D341Med (cell line): ENCODE data around the gene SLC2A9.

Experiments
- DNase-seq: peaks from one replicate; pipeline ENCODE4 v3.0.0; 2012; ENCODE audit warnings: low spot score

Gene SLC2A9

DNA sequence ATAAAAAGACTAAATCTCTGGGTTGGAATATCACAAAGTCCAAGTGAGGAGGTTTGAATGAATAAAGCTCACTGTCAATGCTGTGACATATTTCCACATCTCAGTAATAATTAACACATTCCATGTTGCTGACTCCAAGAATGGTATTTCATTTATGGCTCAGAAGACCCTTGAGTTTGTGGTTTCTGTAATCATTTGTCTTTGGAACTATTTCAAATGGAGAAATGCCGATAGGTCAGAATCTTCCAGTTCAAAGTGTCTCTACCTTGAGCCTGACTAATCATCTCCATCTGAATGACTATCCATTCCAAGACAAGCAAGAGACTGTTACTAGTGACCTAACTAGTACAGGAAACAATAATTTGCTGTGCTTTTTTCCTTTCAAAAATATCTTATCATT lies 24.2 kb upstream of the SLC2A9 start:
- DNase-seq, result no peak

DNA sequence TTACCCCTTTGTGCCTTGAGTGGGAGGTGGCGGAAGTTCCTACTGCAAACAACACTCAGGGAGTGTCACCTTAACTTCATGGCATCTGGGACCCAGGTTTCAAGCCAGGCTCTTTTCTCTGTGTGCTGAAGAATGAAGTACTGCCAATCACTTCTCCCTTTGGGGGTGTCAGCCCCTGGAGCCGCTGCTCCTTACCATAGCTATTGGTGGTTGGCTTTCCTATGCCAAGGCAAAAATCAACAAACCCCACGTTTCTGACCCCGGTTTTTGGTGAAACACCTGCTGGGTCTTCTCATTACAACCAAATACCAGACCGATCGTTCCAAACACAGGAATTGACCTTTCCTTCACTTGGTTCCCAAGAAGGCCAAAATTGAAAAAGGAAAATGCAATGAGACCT lies 19.7 kb upstream of the SLC2A9 start:
- no peak for DNase-seq

DNA sequence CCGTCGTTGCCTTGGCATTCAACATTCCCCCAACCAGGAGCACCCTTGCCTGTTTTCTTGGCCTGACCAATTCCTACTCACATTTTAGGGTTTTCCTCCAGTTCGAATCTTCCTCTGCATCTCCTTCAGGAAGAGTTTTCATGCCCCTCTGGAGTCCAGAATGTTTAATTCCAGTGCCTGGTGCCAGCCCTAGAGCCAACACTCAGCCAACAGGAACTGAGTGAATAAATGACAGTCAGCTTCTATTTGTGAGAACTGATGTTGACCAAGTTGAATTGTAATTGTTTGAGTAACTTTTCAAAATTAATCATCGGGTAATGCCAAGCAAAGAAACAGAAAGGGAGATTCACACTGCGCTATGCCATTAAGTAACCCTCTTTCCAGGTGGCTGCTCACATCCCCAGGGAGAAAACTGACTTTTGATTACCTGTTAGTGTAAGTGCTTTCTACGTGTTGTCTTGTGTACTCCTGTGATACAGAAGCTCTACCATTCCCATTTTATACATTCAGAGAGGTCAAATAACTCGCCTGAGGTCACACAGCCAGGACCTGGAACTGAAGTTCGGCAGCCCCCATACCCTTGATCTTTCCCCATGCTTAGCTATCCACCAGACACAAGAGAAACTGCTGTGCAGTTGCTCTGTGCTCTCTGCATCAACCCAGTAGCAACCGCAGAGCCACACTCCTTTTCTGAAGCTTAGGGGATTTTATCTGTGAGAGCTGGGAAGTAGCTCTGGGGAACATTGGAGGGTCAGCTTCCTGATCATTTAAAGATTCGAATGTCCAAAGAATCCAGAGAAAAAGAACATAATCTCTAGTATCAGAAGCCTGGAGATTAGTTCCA lies 19.0 kb upstream of the SLC2A9 start:
- no peak for DNase-seq

DNA sequence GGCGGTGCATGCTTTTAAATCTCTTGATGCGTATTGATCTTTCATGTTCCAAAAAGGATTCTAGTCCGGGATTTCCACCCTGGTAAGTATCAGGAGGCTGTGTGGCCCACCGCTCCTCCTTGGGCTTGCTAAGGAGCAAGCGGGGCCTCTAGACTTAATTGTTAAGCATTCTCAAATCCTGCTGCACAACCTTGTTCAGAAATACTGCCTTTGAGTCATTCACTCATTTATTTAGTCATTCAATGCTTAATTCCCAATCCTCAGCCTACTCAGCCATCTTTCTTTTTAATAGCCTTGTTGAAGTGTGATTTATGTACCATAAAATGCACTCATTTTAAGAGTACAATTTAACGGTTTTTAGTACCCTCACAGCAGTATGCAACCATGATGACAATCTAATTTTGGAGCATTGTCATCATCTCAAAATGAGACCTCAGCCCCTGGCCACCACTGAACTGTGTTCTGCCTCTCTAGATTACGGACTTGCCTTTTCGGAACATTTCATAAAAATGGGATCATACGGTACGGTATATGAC lies 15.6 kb upstream of the SLC2A9 start:
- no peak for DNase-seq

DNA sequence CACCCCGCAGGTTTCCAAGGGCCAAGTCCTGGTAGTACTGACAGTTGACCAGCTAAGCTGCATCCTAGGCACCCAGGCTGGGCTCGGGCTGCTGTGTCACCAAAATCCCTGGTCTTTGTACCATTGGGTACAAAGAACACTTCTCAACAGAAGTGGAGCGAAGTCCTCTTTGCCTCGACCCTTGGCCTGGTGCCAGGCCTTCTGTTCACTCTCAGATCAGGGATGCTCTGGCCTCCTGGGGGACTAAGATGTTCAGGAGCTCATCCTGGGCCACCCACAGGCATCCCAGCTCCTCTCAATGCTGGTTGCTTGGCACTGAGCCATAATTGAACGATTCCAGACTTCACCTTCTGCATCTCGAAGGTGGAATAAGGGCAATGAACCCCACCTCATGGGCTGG lies 13.8 kb upstream of the SLC2A9 start:
- DNase-seq, result no peak

DNA sequence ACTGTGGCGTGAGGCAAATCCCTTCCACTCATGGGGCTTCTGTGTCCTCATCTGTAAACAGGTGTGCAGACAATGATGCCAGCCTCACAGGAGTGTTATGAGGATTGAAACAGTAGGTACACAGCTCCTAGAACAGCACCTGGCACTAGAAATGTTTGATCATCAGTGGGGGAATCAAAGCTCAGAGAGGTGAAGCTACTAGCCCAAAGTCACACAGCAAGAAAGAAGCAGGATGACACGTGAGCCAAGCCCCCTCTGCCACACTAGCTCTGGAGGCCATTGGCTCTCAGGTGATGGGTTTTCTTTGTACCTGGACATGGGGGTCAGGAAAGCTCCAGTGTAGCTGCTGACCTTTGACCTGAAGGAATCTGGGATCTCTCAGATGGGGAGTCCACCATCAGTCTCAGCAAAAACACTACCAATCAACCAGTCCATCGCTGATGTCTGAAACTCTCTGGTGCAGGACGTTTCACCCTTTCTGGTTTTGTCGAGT lies 13.4 kb upstream of the SLC2A9 start:
- DNase-seq, result no peak

DNA sequence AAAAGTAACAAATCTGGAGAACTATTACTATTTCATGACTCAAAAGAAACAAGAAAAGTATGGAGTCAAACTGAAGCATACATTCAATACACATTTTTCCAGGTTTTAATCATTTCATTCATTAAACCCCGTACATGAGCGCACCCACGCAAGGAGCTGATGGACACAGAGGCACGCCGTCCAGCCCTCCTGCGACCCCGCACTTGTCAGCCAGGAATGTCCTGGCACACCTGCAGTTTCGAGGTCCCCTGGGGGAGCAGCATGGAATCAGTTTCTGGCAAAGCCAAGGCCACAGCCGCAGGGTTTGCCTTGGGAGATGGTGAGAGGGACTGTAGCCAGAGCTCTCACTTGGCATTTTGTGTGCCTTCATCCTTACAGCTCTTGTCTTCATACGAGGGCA lies 12.8 kb upstream of the SLC2A9 start:
- no peak for DNase-seq

DNA sequence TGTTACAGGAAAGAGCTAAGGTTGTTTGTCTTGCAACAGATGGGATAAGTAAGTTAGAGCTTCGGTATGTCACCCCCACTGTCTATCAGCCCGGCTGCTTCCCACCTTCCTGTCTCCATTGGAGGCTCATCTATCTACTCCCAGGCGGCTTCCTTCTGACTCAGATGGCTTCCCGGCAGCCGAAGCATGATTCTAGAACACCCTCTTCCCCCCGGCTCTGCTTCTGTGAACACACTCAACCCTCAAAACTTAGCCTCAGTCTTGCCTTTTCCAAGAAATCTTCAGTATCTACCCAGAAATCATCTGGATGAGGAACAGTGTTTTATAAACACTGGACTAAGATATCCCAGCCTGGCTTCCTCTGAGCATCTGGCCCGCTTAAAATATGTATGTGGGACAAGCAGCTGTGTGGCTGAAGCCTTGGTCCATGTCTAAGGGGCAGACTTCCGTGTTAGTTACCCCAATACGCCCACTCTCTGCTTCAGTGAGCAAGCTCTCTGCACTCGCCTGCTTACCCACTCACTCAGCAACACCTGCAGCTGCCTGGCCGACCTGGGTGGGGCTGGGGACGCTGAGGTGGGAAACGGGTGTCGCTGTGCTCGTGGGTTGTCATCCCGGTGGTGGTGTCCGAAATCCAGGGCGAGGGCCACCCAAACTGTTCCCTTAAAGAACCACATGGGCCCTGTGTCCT lies 12.0 kb upstream of the SLC2A9 start:
- DNase-seq, result no peak

DNA sequence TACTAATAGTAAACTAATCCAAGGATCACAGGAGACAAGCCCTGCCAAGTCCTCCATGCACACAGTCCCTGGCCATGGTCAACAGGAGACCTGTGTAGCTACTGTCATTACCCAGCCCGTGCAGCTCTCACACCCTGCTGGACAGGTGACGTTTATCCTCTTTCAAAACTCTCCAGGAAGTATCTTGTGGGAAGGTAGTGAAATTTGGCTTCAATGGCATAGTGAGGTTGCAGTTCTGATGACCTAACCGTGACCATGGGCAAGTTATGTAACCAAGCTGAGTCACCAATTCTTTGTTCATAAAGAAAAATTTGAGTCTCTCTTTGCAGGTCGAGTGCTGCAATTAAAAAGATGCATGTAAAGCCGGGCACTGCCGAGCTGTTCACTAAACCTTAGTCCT lies 11.3 kb upstream of the SLC2A9 start:
- no peak for DNase-seq

DNA sequence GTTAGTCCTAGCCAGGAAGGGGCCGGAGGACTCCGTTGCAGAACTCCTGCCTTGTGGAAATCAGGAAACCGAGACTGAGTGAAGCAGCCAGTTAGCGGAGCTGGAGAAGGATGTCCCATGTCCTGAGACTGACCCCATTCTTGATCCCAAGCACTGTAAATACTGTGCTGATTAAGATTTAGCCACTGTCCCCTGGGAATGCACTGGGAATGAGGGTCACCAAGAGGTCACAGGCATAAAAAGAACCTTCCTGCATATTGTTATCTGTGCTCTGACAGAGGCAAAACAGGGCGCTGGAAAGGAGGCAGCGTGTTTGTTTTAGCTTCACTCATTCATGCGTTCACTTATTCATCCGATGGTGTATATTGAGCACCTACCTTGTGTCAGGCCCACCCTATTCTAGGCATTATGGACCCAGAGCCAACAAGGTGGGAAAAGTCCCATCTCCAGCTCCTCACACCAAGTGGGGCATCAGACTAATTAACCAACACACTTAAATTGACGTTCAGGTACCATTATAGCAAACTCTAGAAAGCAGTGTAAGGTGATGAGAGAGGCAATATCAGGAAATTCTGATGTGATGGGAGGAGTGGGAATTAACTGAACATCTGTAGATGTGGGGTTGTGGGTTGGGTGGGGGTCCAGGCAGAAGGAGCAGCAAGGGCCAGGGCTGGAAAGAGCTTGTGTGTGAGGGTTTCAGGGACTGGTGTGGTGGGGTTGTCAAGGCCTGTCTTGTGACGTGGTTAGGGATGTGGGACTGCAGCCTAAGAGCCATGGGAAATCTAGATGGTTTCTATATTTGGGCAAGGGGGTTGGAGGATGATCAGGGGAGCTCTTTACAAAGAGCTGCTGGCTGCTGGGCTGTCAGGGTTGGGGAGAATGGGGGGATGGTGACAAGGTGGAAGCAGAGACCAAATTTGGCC lies 10.6 kb upstream of the SLC2A9 start:
- no peak for DNase-seq

DNA sequence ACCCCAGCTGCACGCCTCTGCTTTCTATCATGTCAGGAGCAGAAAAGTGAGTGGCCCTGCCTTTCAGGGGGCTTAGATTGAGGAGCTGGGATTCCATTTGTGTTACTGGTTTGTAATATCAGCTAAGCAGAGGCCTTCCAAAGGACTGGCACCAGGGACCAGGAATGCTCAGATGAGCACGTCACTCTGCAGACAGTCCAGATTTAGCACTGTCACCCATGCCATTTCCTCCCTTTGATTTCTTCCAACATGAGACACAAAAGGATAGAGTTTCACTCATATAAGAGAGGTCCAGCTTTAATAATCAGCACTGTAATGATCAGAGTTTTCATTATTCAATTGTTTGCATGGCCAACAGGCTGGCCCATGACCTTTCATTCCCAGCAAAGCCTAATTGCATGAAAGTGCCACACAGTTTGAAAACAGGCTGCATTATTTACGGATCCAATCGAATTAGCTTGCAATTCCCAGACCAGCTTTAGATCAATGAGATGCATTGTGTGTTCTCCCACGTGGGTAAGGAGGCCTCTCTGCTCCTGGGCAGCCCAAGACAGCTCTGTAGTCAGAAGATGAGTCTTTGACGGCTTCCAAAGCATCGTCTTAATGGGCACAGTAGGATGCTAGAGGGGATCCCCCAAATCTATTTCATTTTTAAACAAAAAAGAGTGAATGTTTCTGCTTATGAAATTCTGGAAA lies 9.8 kb upstream of the SLC2A9 start:
- DNase-seq, result no peak

DNA sequence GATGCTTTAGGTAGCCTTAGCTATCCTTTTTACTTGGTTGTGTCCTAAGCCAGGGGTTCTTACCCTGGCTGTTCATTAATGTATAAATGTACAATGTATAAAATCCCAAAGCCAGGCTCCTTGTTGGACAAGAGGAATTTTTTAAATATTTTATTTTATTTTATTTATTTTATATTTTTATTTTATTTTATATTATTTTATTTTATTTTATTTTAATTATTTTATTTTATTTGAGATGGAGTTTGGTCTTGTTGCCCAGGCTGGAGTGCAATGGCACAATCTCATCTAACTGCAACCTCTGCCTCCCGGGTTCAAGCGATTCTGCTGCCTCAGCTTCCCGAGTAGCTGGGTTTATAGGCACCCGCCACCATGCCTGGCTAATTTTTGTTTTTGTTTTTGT lies 8.1 kb upstream of the SLC2A9 start:
- DNase-seq, result no peak

DNA sequence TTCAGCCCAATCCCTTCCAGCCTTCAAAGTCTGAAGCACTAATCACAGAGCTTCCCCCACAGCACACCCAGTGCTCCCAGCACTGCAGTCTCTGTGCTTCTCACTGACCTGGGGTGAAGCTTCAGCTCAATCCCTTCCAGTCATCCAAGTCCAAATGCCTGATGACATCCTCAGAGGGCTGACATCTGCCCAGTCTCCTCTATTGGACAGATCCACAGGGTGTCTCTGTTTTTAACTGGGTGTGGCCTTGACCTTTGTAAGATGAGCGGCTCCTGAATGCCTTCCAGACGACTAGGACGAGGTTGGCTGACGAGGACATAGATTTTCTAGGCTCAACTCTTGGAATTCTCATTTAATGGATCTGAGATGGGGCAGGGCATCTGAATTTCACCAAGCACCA lies 7.6 kb upstream of the SLC2A9 start:
- DNase-seq, result no peak

DNA sequence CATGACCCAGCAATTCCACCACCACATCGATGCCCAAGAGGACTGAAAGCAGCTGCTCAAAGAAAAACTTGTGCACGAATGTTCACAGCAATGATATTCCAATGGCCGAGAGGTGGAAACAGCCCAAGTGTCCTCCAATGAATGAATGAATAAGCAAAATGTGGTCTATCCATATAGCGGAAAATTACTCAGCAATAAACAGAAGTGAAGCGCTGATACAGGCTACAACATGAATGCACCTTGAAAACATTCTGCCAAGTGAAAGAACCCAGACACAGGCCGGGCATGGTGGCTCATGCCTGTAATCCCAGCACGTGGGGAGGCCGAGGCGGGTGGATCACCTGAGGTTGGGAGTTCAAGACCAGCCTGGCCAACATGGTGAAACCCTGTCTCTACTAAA lies 5.2 kb upstream of the SLC2A9 start:
- DNase-seq, result no peak

DNA sequence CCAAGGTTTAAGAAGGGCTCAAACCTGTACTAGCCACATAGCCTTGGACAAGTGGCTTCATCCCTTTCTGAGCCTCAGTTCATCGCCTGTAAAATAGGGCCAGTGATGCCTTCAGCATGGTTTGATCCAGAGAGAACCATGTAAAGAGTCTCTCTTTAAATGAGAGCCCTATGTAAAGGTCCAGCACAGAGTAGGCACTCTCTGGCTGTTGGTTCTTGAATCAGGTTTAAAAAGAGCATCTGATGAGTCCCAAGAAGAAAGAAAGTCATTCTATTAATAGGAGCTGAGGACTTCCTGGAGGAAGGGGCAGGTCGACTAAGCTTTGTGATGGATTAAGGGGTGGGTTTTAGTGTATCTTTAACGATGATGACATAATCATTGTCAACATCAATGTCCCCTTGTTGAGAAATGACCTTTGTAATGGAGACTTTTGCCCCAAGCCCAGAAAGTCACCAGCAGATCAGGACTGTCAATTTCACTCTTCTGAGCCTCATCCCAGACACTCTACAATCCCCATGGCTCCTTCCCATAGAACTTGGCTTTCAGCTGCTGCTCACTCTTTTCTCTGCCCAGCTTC lies 4.0 kb upstream of the SLC2A9 start:
- DNase-seq, result no peak

DNA sequence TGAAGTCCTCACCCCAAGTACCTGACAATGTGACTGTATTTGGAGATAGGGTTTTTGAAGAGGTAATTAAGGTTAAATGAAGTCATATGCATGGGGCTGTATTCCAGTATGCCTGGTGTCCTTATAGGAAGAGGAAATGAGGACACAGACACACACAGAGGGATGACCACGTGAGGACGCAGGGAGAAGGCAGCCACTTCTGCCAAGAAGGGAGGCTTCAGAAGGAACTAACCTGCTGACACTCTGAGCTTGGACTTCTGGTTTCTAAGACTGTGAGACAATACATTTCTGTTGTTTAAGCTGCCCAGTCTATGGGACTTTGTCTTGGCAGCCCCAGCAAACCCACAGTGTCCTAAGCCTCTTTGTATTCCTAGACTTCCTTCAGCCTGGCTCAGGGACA lies 3.0 kb upstream of the SLC2A9 start:
- DNase-seq, result no peak

DNA sequence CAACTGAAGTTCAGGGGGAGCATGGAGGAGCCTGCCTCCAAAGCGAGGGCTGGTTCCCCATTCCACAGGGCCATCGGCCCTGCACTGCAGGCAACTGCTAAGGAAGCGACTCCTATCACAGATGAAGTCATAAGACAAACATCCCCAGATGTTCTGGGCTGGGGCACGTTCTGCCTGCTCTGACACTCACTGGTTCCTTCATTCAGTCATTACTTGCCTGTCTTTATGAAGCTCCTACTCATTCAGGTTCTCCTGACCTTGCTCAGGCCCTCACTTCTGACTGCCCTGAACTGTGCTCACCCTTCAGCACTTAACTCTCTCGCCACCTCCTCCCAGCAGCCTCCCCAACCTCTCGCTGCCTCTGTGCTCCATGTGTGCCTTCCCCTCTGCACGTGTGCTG lies 2.5 kb upstream of the SLC2A9 start:
- no peak for DNase-seq

DNA sequence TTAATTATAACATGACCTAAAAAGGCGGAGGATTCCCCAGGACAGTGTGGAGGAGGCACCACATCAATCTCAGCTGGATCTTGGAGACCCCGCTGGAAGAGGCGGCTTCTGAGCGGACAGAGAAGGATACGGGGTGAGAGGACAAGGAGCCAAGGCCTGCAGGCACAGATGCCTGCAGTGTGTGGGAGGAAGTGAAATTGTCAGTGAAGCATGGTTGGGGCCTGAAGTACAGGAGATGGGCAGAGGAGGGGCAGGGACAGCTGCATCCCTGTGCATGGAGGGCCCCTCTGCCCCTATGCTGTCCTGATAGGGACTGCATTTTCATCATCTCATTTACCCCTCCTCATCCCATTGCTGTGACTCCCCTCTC lies 1.7 kb upstream of the SLC2A9 start:
- no peak for DNase-seq

DNA sequence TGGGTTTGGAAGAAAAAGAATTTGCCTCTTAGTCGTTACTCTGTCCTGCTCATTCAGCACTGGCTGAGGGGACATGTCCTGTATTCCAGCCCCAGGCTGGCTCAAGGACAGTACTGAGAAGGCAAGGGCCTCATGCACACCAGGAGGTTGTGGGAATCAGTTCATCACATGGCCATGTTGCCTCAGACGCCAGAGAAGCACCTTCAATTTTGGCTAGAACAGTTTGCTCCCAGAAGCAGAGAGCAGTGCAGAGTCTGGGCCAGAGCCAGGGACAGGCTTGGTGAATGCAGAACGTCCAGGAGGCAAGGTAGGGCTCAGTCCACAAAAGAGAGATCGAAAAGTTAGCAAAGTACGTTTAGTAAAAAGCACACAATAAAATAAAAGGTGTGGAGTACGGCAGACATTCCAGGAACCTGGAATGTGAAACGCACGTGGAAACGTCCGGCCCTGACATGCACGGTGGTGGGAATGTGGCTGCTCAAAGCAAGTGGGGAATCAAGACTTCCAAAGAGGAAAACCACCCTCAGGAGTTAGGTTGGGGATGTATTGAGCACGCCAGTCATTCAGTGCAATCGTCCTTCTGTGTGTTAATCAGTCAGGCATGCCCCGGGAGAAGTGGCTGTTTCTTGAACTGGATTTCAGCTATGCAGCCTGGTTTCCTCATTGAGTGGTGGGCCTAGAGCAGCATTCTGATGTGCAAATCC lies 1.2 kb upstream of the SLC2A9 start:
- no peak for DNase-seq

DNA sequence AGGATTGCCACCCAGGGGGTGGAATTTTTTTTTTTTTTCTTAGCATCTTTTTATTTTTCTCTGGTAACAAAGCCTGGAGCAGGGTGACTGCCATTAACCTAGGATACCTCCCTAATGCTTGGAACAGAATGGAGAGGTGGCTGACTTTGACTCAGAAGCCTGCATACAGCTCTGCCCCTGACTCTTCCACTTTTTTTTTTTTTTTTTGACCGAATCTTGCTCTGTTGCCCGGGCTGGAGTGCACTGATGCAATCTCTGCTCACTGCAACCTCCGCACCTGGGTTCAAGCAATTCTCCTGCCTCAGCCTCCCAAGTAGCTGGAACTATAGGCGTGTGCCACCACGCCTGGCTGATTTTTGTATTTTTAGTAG lies 341 bp upstream of the SLC2A9 start:
- DNase-seq, result no peak

DNA sequence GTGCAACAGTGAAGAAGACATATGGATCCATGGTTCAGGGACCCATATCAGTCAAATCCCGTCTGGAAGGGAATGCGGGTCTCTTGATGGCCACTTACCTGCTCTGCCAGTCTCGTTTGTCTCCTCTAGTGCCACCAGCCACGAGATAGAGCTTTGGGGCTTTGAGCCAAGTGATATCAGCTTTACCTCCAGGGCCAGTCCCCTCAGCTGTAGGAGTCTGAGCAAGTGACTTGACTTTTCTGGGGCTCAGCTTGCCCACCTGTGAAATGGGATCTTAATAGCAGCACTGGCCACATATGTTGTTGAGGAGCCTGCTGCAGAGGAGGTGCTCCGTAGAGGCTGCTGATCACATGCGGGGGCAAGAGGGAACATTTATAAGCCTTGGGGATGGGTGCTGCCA lies 1.2 kb downstream of the SLC2A9 start:
- DNase-seq, result no peak
